Loucy (cell line): ENCODE data around the gene SYT6.

Source experiments
- H2AFZ ChIP-seq: fragments of 200-600 bp; sonication (generic); 2 replicates; pipeline ENCODE4 v1.6.0; 2016; ENCODE audit warnings: antibody characterized with exemption, mild to moderate bottlenecking, low read length, moderate library complexity
- H3F3A ChIP-seq: fragments of 200-600 bp; 2 replicates; pipeline ENCODE4 v1.6.0; 2016; ENCODE audit warnings: antibody characterized with exemption, low read depth, mild to moderate bottlenecking
- H3K27me3 ChIP-seq: fragments of 200-600 bp; sonication (generic); 2 replicates; pipeline ENCODE4 v1.6.1; 2014; ENCODE audit warnings: low read length, mild to moderate bottlenecking; ENCODE audit not compliant: insufficient read depth, poor library complexity, severe bottlenecking
- H3K36me3 ChIP-seq: fragments of 200-600 bp; sonication (generic); 2 replicates; pipeline ENCODE4 v1.6.1; 2016; ENCODE audit warnings: low read length; ENCODE audit not compliant: insufficient read depth
- H3K4me1 ChIP-seq: fragments of 200-600 bp; sonication (generic); 2 replicates; pipeline ENCODE4 v1.5.1; 2014; ENCODE audit warnings: low read length, mild to moderate bottlenecking; ENCODE audit not compliant: insufficient read depth, poor library complexity, severe bottlenecking
- H3K4me2 ChIP-seq: fragments of 200-600 bp; sonication (generic); 2 replicates; pipeline ENCODE4 v1.6.0; 2014; ENCODE audit warnings: antibody characterized with exemption, low read length, low read depth, mild to moderate bottlenecking; ENCODE audit not compliant: poor library complexity, severe bottlenecking
- H3K4me3 ChIP-seq: fragments of 200-600 bp; sonication (generic); 2 replicates; pipeline ENCODE4 v1.5.1; 2014; ENCODE audit warnings: low read length, mild to moderate bottlenecking, mixed read lengths; ENCODE audit not compliant: poor library complexity, severe bottlenecking
- H3K79me2 ChIP-seq: fragments of 200-600 bp; sonication (generic); 2 replicates; pipeline ENCODE4 v1.6.1; 2014; ENCODE audit warnings: low read length; ENCODE audit not compliant: insufficient read depth
- H3K9ac ChIP-seq: fragments of 200-600 bp; sonication (generic); 2 replicates; pipeline ENCODE4 v1.6.0; 2014; ENCODE audit warnings: mild to moderate bottlenecking, low read depth, low read length, moderate library complexity; ENCODE audit not compliant: poor library complexity, severe bottlenecking
- H3K9me2 ChIP-seq: fragments of 200-600 bp; sonication (generic); replicated peaks from 2 replicates; pipeline ENCODE4 v1.6.1; 2016; ENCODE audit warnings: low read depth, low read length, mixed read lengths
- H3K9me3 ChIP-seq: fragments of 200-600 bp; sonication (generic); 2 replicates; pipeline ENCODE4 v1.6.1; 2014; ENCODE audit warnings: mild to moderate bottlenecking, antibody characterized with exemption, low read length, low read depth; ENCODE audit not compliant: insufficient read depth
- H4K20me1 ChIP-seq: fragments of 200-600 bp; sonication (generic); 2 replicates; pipeline ENCODE4 v1.6.0; 2014; ENCODE audit warnings: antibody characterized with exemption, low read length, mild to moderate bottlenecking; ENCODE audit not compliant: insufficient read depth, poor library complexity, severe bottlenecking
- CTCF ChIP-seq: fragments of 200-600 bp; sonication (generic); conservative IDR thresholded peaks from 2 replicates; pipeline ENCODE4 v1.5.1; 2014; ENCODE audit warnings: mild to moderate bottlenecking, antibody characterized with exemption, low read length
- EZH2phosphoT487 ChIP-seq: fragments of 200-600 bp; IDR thresholded peaks from 2 replicates; pipeline ENCODE4 v1.6.1; 2018; ENCODE audit warnings: antibody characterized with exemption, mild to moderate bottlenecking, moderate library complexity, borderline replicate concordance

Gene SYT6

DNA sequence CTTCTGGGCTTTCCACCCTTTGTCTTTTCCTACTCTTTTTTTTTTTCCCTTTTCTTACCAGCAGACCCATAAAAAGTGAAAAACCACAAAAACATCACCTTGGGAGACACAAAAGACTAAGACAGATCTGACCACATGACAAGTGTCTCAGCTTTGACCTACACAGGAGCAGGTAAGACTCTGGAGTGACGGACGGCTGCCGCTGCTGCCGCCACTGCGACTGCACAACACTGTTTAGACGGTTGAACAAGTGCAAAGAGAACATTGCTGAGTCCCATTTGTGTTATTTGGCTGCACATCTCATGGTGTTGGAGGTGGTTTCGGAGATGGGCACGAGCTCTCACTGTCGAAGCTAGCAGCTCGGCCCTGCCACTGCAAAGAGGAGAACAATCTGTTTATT lies 62.0 kb downstream of the SYT6 start:
- H3K4me1 ChIP-seq, result peaks cover 4% of the 10 kb centered on the region
- TF ChIP-seq CTCF (no peak), EZH2phosphoT487 (no peak)
- no peaks in the 10 kb centered on the region for H3F3A ChIP-seq
- no peak overlapping the region for H3K4me3 ChIP-seq
- H3K9ac ChIP-seq, result no peak overlapping the region
- H3K9me3 ChIP-seq, result no peaks in the 10 kb centered on the region
- H3K79me2 ChIP-seq, result no peaks in the 10 kb centered on the region
- no peaks in the 10 kb centered on the region for H3K36me3 ChIP-seq
- no peaks in the 10 kb centered on the region for H4K20me1 ChIP-seq
- no peak overlapping the region for H3K4me2 ChIP-seq
- H2AFZ ChIP-seq, result no peak overlapping the region
- H3K27me3 ChIP-seq, result no peaks in the 10 kb centered on the region
- H3K9me2 ChIP-seq, result no peaks in the 10 kb centered on the region

DNA sequence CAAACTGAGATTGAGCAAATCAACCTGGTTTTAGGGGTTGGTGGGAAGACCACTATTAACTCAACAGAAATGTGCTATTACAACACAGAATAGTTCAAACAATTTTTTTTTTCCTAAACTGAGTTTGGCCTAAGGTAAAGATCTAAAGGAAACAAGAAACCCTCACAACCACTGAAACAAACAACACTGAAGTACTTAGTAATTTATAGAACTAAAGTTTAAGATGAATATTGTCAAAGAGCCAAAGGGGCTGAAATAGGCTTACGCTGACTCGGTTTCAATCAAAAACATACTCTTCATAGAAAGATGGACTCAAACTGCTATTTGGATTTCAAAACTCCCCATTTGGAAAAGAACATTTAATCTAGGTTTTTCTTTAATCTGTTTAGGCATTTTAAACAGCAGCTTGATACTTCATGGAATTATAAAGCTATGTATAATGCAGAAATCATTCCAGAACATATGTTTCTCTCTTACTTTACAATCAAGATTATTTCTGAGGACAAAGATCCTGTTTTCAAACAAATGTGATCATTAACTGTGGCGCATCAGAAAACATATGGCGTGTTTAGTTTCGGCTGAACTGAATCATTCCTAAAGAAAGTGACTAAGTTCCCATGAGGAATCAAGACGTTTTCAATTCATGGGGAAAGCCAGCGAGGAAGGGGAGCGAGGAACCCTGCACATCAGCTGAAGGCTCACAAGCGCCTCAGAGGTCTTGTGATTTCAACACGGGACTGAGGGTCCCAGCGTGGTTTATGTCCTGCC lies 62.7 kb downstream of the SYT6 start:
- no peaks in the 10 kb centered on the region for H3F3A ChIP-seq
- no peaks in the 10 kb centered on the region for H3K27me3 ChIP-seq
- H3K4me3 ChIP-seq, result no peak overlapping the region
- H3K9me2 ChIP-seq, result no peaks in the 10 kb centered on the region
- H3K9me3 ChIP-seq, result no peaks in the 10 kb centered on the region
- no peaks in the 10 kb centered on the region for H4K20me1 ChIP-seq
- H3K4me1 ChIP-seq, result peaks cover 4% of the 10 kb centered on the region
- no peak overlapping the region for H2AFZ ChIP-seq
- no peak overlapping the region for H3K9ac ChIP-seq
- H3K4me2 ChIP-seq, result no peak overlapping the region
- no peak for TF ChIP-seq CTCF
- TF ChIP-seq EZH2phosphoT487, result no peak
- H3K36me3 ChIP-seq, result no peaks in the 10 kb centered on the region
- H3K79me2 ChIP-seq, result no peaks in the 10 kb centered on the region

DNA sequence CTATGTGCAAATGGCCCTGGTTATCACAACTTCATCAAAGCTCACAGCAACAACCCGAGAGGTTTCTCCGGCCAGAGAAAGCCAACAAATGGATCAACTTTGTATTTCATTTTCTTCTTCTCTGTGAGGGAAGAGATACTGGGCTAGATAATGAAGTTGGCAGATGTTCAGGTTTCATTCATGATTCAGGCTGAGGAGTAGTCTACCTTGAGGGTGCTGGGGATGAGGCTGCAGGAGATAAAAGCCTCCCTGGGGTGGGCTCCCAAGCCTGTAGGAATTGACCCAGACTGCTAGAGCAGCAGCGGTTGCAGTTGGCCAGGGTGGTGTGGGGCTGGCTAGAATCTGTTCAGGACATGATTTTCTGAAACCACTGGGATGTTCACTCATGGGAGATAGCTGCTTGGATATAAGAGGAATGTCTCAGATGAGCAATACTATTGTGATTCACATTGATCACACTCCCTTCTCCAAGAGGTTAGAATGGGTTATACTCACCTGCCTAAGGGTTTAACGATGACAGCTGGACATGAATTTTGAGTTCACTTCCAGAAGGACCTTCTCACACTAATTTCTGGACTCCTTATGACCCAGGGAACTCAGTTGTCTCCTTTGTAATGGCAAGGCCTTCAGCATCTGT lies 64.0 kb downstream of the SYT6 start:
- Histone ChIP-seq H3K9me2 (no peaks in the 10 kb centered on the region), H3K27me3 (no peaks in the 10 kb centered on the region), H3K36me3 (no peaks in the 10 kb centered on the region), H3K4me2 (no peak overlapping the region), H3K9ac (no peak overlapping the region), H3K9me3 (no peaks in the 10 kb centered on the region), H3F3A (no peaks in the 10 kb centered on the region), H3K79me2 (no peaks in the 10 kb centered on the region), H3K4me1 (peaks cover 4% of the 10 kb centered on the region), H2AFZ (no peak overlapping the region), H4K20me1 (no peaks in the 10 kb centered on the region), H3K4me3 (no peak overlapping the region)
- no peak for TF ChIP-seq EZH2phosphoT487
- TF ChIP-seq CTCF, result no peak
